Measurements from ENCODE around the gene SNX19.
A peak's percentile ranks its signal among the peaks of the same experiment; 100 is the strongest.
"Not testable (repeated sequence)": the region's sequence is repeated elsewhere in the genome, so short reads cannot be mapped to it uniquely, and the experiment has no call there.

SNX19 gene

DNA sequence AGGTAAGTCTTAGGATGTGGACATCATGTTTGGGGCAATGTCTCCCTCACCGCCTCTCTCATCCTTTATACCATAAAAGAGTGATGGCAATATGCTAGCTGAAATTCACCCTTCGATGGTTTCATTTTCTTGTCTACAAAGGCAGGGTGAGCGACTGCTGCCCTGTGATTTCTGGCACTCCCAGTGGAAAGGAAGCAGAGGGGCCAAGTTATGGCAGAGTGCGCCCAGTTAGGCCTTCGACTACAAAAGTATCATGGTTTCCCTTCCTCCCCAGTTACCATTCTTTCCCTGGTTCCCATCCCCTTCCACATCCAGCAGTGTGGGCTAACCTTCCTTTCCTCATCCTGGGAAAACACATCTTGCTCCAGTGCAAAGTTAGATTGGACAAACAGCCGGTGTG is 43.8 kb downstream of the SNX19 start:
- no peak for DNase-seq (ENCODE audit: low read depth)

DNA sequence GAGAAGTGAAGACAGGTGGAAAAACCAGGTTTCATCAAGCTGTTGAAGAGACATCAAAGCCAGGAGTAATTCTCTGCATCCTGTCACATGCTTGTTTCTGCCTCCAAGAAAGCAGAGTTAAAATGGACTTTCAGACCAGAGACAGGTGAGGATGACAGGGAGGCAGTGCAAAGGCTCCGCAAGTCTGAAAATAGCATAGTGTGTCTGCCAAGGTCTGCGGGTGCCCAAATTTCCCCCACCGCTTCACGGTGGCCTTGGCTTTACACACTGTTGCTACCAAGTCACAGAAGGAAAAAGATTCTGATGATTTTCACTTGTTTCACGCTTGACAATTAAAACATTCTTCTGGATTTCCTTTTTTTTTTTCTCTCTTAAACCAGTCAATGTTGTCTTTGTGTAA is 44.2 kb downstream of the SNX19 start:
- no peak for DNase-seq (ENCODE audit: low read depth)

DNA sequence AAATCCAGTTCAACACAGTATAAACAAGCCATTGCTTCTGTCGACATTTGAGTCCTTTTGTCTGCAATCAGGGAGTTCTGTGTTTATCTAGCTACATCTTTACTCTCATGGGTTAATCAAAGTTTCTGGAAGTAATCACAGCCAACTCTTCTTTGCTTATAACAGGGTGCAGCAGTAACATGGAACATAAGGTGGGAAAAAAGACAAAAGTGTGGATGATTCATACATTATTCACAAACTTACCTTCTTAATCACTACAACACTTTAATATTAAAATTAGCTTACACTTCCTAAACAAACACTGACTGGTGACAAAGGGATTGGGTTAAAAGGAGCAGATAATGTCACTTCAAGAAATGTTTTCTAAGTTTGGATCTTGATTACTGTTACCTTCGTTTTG is 44.7 kb downstream of the SNX19 start:
- DNase-seq (ENCODE audit: low read depth) = no peak

DNA sequence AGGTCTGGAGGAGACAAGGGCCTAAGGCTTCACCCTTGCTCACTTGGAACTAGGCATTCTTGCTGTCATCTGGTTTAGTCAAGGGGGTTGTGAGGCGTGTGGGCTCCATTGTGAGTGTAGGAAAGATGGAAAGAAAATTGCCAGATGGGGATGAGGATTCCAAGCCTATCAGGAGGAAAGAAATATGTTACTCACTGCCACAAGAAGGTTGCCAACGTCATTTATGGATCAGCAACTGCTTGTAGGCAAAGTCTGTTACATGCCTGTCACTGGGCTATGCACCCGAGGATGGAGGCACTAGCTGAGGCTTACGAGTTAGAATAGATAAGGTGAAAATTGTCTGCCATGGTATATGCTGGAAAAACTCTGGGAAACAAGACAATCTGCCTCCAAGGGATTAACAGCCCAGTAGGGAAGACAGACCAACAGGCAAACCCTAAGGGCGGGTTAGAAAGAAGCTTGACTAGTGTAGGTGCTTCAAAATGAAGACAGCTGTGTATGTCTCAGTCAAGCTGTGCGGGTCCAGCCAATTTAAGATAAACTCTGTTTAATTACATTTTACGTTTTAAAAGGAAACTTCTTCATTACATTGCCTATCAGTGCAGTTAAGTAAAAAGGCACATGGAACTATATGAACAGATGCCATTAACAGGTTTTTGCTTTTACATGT is 47.4 kb downstream of the SNX19 start:
- no peak for DNase-seq (ENCODE audit: low read depth)

DNA sequence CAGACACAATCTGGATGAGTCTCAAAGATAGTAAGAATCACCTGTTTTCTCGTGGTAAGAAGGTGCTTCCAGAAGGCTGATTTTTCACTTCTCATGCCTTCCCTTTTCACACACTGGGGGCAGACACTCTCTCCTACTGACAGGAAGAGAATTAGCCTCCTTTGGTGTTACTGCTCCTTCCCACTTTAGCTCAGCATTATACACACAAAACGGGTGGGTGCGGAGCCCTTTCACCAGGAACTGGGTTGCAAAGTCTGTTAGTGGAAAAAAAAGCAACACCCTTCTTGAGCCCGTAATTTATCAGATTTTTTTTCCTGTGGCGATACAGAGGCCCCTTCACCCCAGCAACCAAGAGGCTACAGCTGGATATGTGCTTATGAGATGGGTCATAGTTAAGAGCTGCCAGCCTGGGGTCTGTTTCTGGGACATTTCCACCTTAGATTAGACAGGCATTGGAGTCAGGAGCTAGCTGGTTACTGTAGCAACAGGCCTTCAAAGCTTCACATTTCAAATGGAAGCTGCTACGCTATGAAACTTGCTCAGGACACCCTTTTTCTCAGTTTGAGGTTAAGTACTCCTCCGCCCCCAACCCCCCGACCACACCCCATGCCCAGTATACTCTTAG is 48.1 kb downstream of the SNX19 start:
- no peak for DNase-seq (ENCODE audit: low read depth)

DNA sequence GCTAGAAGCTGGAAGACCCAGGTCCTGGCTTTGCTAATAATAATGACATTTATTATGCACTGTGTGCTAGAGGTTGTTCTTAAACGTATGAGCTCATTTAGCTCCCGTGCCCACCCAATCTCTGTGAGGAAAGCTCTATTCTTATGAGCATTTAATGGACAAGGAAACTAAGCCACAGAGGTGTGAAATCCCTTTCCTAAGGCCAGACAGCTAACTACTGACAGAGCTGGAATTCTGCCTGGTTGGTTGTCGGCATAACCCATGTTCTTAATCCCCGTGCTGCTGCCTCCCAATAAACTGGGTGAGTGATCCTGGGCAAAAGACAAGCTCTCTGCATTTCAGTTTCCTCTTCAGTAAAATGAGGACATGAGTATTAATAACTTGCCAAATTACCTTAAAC is 49.4 kb downstream of the SNX19 start:
- DNase-seq (ENCODE audit: low read depth) = no peak

DNA sequence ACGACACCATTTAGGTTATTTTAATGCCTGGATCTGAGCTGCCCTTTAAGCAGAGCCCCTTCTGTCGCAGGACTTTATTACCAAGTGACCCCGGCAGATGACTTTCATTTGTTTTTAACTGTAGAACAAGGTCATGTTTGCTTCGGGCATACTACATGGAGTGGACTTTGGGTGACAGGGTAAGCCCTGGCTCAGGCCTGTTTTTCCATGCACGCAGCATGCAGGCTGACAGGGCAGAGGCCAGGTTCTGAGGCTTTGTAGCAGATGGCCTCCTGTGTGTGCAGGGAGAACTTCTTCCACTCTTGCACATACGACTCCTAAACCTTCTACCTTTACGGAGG is 50.5 kb downstream of the SNX19 start:
- no peak for DNase-seq (ENCODE audit: low read depth)

DNA sequence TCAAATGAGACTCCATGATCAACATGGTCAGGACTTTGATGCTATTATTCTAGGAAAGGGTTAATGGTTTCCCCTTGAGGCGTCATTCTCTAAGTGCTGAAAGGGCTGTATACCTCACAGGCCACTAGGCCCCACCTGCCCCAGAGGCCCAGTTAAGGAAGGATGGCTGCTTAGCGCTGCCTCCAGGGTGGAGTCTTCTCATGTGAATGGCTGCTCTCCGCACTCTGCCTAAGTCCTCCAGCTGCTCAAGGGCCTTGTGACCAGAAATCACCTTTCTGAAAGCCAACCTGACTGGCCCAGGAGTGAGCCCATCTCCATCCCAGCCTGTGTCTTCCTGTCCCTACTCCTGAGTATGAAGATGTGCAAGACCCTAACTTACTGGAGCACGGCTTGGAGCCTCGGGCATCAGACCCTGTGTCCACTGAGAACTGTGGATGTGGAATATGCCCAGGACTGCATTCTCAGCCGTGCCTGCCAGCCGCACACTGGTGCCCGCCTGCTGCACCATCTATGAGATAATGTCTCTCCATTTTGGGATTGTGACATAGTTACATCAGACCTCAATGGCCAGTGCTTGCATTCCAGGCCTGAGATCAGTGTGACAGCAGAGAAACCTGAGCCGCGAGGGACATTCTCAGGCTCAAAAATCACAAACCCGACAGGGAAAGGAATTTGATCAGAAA is 51.0 kb downstream of the SNX19 start:
- no peak for DNase-seq (ENCODE audit: low read depth)

DNA sequence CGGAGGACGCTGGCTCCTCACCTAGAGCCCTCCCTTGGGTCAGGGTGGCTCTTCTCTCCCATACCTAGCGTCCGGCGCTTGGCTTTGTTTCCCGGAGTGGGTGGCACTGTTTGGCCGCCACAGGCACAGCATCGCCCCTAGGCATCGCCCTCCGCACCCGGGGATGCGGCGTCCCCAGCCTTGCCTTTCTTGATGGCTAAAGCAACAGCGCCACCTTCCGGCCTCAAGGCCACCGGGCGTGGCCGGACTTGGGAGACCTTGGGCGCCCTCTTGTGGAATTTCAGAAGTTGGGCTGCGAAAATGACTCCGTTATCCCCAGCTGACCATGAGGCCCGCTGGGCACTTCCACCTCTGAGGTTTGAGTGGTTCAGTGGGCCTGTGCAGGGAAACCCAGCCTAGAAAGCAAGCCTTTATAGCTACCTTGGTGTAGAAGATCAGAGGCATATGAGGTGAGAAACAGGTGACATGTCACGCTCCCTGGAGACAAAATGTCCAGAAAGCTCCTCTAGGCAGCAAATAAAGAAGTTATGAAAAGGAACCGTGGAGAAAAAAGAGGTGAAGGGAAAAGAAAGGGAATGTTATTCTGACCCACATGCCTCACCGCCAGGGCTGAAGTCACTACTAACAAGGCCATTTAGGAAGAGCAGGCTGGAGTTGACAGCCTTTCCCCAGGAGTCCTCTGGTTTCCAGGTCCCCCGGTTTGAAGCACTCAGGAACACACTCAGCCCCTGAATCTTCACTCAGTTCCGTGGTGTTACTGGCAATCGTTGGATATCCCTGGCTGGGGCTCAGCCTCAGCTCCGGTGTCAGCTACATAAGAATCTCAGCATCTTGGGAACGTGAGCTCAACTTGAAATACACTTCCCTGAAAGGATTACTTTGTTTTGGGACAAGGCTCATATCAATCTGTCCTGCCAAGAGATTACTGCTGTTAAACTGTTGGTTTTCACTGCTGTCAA is 54.1 kb downstream of the SNX19 start:
- peak; percentile 74 for DNase-seq (ENCODE audit: low read depth)

DNA sequence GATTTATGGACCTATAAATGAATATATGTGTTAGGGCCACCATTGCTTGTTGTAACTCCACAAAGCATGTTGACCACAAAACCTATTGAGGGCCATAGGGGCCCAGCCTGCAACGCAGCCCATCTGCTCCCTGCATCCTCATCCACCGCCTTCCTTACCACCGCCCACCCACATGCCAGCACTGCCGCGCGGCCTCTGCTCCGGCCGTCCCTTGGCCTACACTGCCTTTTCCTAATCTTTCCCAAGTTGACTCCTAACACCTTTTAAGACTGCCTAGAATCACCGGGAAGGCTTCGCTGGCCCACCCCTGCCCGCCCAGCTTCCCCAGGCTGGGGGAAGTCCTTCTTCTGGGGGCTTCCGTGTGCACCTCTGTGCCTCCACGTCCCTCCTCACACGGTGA is 55.0 kb downstream of the SNX19 start:
- no peak for DNase-seq (ENCODE audit: low read depth)

DNA sequence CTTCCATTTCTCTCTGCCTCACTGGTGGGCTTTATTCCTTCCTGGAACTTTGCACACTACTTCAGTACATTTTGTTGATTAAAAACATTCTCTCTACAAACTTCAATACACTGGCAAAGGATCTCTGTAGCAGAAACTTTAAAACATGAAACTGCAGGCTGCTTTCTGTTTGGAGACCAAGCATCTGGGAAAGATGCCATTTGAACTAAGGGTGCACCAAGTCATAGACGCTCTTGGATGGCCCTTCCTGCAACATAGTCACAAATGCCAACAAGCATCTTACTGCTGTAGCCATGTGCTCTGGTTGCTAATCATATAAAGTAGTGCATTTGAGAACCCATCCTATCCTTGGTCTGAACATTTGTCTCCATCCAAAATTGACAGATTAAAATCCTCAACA is 56.4 kb downstream of the SNX19 start:
- DNase-seq (ENCODE audit: low read depth) = no peak

DNA sequence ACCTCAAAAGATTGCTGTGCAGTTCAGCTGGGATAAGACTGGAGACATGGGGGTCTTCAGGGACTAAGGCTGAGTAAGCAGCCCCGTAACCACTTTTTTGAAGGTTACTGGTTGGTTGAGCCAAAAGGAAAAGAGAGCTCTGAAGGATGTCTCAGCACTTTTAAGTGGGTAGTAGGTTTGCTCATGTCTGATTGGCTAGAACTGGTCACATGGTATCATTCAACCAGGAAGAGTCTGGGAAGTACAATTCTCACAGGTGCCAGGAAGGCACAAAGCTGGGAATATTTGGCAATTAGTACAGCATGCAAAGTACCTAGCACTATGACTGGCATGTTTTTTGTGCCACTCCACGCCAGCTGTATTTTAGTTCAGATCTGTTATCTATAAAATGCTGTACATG is 58.1 kb downstream of the SNX19 start:
- no peak for DNase-seq (ENCODE audit: low read depth)

DNA sequence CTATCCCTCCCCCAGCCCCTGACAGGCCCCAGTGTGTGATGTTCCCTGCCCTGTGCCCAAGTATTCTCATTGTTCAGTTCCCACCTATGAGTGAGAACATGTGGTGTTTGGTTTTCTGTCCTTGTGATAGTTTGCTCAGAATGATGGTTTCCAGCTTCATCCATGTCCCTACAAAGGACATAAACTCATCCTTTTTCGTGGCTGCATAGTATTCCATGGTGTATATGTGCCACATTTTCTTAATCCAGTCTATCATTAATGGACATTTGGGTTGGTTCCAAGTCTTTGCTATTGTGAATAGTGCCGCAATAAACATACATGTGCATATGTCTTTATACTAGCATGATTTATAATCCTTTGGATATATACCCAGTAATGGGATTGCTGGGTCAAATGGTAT is 60.6 kb downstream of the SNX19 start:
- DNase-seq (ENCODE audit: low read depth) = not testable (repeated sequence)

DNA sequence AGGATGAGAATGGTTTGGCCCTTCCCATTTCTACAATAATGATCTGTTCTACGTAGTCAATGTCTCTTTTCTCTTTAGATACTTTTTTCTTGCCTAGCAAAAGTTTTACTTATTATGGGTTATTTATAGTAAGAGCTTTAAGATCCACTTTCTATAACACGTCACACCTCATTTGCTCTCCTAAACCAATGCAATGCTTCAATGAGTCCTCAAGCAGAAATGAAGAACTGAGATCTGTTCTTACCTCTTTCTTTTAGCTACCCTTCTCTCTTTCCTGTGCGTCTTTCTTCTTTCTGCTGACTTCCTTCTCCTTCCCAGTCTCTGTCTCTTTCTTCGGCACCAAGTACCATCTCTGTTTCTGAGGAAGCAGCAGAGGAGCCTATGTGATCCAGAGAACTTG is 61.8 kb downstream of the SNX19 start:
- no peak for DNase-seq (ENCODE audit: low read depth)

DNA sequence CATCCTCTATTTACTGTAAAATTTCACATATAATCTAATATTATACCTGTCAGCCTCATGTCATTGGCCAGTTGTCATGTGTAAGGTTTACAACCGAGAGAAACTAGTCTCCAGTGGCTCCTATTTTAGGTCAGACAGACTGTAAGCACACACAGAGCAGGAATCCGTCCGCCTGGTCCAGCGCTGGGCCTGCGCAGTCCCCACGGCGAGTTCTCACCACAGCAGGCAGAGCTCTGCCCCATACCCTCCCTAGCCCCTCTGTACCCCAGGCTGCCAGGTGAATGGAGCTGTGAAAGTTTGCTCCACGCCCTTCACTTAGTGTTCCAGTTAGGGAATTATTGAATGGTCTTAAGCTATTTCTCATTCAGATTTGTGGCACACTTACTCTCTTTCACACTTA is 63.7 kb downstream of the SNX19 start:
- DNase-seq (ENCODE audit: low read depth) = no peak

DNA sequence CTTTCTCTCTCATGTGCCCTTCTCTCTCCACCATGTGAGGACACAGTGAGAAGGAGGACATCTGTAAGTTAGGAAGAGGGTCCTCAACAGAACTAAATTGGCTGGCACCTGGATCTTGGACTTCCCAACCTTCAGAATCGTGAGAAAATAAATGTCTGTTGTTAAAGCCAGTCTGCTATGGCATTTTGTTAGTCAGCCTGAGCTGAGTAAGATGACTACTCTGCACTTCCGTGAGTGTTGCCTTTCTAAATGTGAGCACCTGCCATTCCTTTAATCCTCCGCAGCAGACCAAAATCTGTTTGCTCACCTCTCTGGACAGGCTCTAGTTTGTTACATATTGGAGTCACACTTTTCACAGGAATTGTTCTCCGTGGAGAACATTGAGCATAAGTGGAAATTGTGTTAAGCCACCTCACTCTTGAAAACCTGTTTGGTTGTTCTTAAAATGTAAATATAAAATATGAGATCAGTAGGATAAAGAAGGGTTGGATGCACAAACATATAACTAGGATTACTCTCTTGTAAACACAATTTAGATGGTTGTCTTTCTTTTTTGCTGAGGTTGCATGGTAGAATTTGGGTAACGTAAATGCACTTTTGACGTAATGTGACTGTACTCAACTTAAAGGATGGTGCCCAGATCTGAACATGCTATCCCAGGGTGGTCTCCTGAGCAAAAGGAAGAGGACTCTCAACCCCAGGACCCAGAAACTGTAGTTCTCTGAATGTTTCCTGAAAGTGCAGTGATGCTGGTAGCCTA is 65.9 kb downstream of the SNX19 start:
- DNase-seq (ENCODE audit: low read depth) = no peak

DNA sequence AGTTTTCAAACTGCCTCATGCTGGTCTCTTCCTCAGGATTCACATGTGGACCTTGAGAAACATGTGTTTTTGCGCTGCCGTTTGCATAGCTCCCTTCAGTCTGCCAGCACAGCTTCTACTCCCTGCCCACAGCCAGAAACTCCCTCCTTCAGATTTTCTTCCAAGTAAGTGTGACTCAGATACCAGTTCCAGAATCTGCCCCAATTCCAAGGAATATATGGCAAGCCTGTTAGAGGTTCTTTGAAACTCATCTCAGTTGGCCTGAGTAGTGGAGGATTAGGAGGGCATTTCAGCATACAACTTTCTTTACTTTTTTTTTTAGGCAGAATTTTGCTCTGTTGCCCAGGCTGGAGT is 67.1 kb downstream of the SNX19 start:
- no peak for DNase-seq (ENCODE audit: low read depth)

DNA sequence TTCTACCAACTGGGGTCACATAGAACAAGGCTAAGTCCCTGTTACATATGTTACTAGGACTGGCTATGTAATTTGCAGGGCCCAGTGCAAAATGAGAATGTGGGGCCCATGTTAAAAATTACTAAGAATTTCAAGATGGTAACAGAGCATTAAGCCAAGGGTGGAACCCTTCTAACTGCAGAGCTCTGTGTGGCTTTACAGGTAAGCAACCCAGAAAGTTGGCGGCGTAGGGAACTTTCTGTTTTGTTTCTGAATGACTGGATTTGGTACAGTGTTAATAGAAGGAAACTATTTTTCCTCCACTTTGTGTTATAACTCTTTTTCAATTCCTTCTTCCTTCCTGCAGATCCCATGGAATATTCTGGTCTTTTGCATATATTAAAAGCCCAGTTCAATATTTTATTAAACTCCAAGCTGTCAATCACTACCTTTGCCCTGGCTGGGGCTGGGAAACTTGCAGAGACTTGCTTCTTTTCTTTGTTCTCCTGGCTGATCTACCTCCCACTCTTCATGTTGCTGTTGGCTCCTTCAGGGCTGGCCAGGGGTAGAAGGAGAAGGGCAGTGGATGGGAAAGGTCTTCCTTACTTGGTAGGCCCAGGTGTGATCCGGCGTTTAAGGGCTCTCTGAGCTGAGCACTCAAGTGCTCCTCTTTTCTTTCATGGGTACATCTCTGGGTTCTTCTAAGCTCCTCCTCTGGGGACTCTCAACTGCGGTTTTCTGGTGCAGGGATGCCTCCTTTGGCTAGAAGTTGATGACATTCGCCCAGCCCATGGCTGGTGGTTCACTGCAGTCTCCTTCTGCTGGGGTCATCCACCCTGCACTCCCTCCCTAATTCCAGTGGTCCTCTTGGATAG is 67.7 kb downstream of the SNX19 start:
- DNase-seq (ENCODE audit: low read depth) = no peak

DNA sequence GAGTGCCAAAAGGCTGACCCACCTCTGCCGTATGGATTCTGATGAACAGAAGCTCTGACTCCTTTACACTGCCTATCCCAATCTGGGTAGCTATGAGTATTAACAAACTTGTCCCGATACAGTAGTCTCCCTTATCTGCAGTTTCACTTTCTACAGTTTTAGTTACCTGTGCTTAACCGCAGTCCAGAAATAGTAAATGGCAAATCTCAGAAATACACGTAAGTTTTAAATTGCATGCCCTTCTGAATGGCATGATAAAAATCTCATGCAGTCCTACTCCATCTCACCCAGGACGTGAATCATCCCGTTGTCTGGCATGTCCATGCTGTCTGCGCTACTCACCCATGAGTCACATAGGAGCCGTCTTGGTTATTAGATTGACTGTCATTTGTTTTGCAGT is 68.8 kb downstream of the SNX19 start:
- no peak for DNase-seq (ENCODE audit: low read depth)

DNA sequence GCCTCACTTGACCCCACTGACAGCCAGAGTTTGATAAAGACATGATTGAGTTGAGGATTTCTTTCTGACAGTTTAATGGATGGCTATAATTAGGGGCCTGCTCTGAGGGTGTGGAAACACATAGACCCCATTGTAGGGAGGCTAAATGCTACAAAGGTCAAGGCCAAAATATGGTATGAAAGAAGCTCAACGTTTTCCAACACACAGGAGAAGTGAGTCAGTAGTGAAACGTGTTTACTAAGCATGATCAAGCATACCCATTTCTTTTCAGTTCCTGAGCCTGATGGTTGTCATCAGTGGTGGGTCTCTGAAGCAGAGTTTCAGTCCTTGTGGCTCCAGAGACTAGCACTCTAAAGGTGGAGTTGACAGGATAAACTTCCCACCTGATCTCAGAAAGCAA is 69.7 kb downstream of the SNX19 start:
- no peak for DNase-seq (ENCODE audit: low read depth)

DNA sequence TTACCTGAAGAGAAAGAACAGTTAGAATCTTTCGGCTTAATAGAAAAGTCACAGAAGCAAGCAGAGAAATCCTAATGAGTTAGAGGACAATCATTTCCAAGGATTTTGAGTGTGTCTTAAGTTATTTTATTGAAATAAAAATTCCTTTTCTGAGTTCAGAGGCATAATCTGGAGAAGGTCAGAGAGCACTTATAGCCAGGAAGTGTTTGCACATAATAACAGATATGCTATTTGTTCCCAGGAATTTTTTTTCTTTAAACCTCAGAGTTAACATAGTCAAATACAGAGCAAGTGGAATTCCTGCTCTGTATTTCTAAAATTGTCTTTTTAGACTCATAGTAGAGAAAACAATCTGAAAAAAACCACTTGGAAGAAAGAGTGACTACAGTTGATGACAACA is 74.3 kb downstream of the SNX19 start:
- no peak for DNase-seq (ENCODE audit: low read depth)

All from stimulated activated CD8-positive, alpha-beta memory T cell treated with anti-CD3 and anti-CD28 coated beads, Interleukin-12 subunit alpha, Interleukin-12 subunit beta, amount 100 ng/mL, for 1 hour (primary cell).